ENCODE measurements around the gene FGFR1OP2. TPM values are rescaled to one million over a fixed set of nuclear protein-coding genes. Genes with fewer than 3 reads are reported as not detected.

The FGFR1OP2 gene
- total RNA-seq, 1 donor from 2014 or later: 103 TPM

GRCh38 chr12:26921886-26922285, 16.4 kb upstream of the FGFR1OP2 start:
- Mint-ChIP-seq H3K27me3 (ENCODE audit: insufficient read depth, low read depth) (no peaks in the 10 kb centered on the region), H3K27ac (no peak overlapping the region), H3K9me3 (no peaks in the 10 kb centered on the region), H3K36me3 (peaks cover 13% of the 10 kb centered on the region), H3K4me1 (peaks cover 6% of the 10 kb centered on the region), H3K4me3 (no peak overlapping the region)
- H3K4me2 ChIP-seq: no peak overlapping the region
- H4K20me1 ChIP-seq (ENCODE audit: low read depth): no peaks in the 10 kb centered on the region
- H3K4me1 ChIP-seq: no peaks in the 10 kb centered on the region
- no peak for TF ChIP-seq EZH2phosphoT487 (IDR thresholded peaks at IDR 0.05)
- no peak for TF ChIP-seq EZH2 (IDR thresholded peaks at IDR 0.05)
- no peak for TF ChIP-seq CTCF (IDR thresholded peaks at IDR 0.05)
- no peaks in the 10 kb centered on the region for H3K27me3 ChIP-seq
- H3K27ac ChIP-seq: no peak overlapping the region
- no peaks in the 10 kb centered on the region for H3K79me2 ChIP-seq (ENCODE audit: low read depth)
- peaks cover 10% of the 10 kb centered on the region for H3K36me3 ChIP-seq
- peaks cover 4% of the 10 kb centered on the region for H3F3A ChIP-seq (ENCODE audit: low read depth)
- no peaks in the 10 kb centered on the region for H3K9me3 ChIP-seq (ENCODE audit: low read depth)
- no peak overlapping the region for H3K4me3 ChIP-seq
- H2AFZ ChIP-seq (replicated peaks): no peak overlapping the region
- DNase-seq (ENCODE audit: low spot score): no peak
- H3K9ac ChIP-seq: no peak overlapping the region

GRCh38 chr12:26928661-26929060, 9.6 kb upstream of the FGFR1OP2 start:
- H3K4me2 ChIP-seq: no peak overlapping the region
- H3K9ac ChIP-seq: no peak overlapping the region
- H3F3A ChIP-seq (ENCODE audit: low read depth): no peaks in the 10 kb centered on the region
- no peaks in the 10 kb centered on the region for H3K27me3 ChIP-seq
- Mint-ChIP-seq H3K36me3 (peaks cover 9% of the 10 kb centered on the region), H3K27ac (no peak overlapping the region), H3K9me3 (no peaks in the 10 kb centered on the region), H3K27me3 (ENCODE audit: insufficient read depth, low read depth) (no peaks in the 10 kb centered on the region), H3K4me3 (no peak overlapping the region), H3K4me1 (no peaks in the 10 kb centered on the region)
- no peak for TF ChIP-seq EZH2 (IDR thresholded peaks at IDR 0.05)
- TF ChIP-seq EZH2phosphoT487 (IDR thresholded peaks at IDR 0.05): no peak
- TF ChIP-seq CTCF (IDR thresholded peaks at IDR 0.05): no peak
- no peak overlapping the region for H3K4me3 ChIP-seq
- H3K4me1 ChIP-seq: no peaks in the 10 kb centered on the region
- no peak for DNase-seq (ENCODE audit: low spot score)
- H3K36me3 ChIP-seq: peaks cover 3% of the 10 kb centered on the region
- no peak overlapping the region for H2AFZ ChIP-seq (replicated peaks)
- H4K20me1 ChIP-seq (ENCODE audit: low read depth): no peaks in the 10 kb centered on the region
- H3K79me2 ChIP-seq (ENCODE audit: low read depth): peaks cover 14% of the 10 kb centered on the region
- H3K27ac ChIP-seq: no peak overlapping the region
- H3K9me3 ChIP-seq (ENCODE audit: low read depth): no peaks in the 10 kb centered on the region

GRCh38 chr12:26929590-26929989, 8.7 kb upstream of the FGFR1OP2 start:
- no peaks in the 10 kb centered on the region for H3K27me3 Mint-ChIP-seq (ENCODE audit: insufficient read depth, low read depth)

More at GRCh38 chr12:26929590-26929989, 8.7 kb upstream of the FGFR1OP2 start:
- no peaks in the 10 kb centered on the region for H3K27me3 ChIP-seq
- H3F3A ChIP-seq (ENCODE audit: low read depth): no peaks in the 10 kb centered on the region
- H4K20me1 ChIP-seq (ENCODE audit: low read depth): no peaks in the 10 kb centered on the region
- no peak overlapping the region for H3K4me3 Mint-ChIP-seq
- H3K4me3 ChIP-seq: no peak overlapping the region
- peaks cover 9% of the 10 kb centered on the region for H3K36me3 Mint-ChIP-seq
- peaks cover 21% of the 10 kb centered on the region for H3K79me2 ChIP-seq (ENCODE audit: low read depth)
- H3K27ac ChIP-seq: no peak overlapping the region
- H3K4me1 Mint-ChIP-seq: no peaks in the 10 kb centered on the region
- TF ChIP-seq EZH2phosphoT487 (IDR thresholded peaks at IDR 0.05) (no peak), CTCF (IDR thresholded peaks at IDR 0.05) (no peak), EZH2 (IDR thresholded peaks at IDR 0.05) (no peak)
- no peak for DNase-seq (ENCODE audit: low spot score)
- H3K4me2 ChIP-seq: no peak overlapping the region
- H3K27ac Mint-ChIP-seq: no peak overlapping the region
- no peaks in the 10 kb centered on the region for H3K9me3 Mint-ChIP-seq
- no peaks in the 10 kb centered on the region for H3K36me3 ChIP-seq
- H3K9ac ChIP-seq: no peak overlapping the region
- no peaks in the 10 kb centered on the region for H3K4me1 ChIP-seq
- no peak overlapping the region for H2AFZ ChIP-seq (replicated peaks)
- H3K9me3 ChIP-seq (ENCODE audit: low read depth): no peaks in the 10 kb centered on the region
